Transverse colon (tissue), 3 donors: Measurements from ENCODE around the gene DPP10.

ENCODE experiments used
- CTCF ChIP-seq, 5 experiments: fragments of 200-600 bp in 3 of 5; fragments of 450-650 bp in 2 of 5; sonication (generic) in 3 of 5; IDR thresholded peaks; 1 replicate in 2 of 5; 2 replicates in 3 of 5; pipeline ENCODE4 v1.5.1; 2016 to 2017; ENCODE audit warnings: antibody characterized with exemption in 5 of 5, inconsistent platforms in 3 of 5, mild to moderate bottlenecking in 2 of 5, moderate library complexity in 1 of 5
- EP300 ChIP-seq: sonication (generic); formaldehyde crosslinking; IDR thresholded peaks from one replicate; pipeline ENCODE4 v1.6.1; 2017; ENCODE audit warnings: antibody characterized with exemption, low read depth

GRCh38 chr2:115484983-115485382, 1042.5 kb downstream of the DPP10 start:
- TF ChIP-seq EP300 (no peak), CTCF (IDR thresholded peaks at IDR 0.05) (no peak)
